ENCODE results near the gene TRMT112.
A peak's percentile ranks its signal among the peaks of the same experiment; 100 is the strongest.

The TRMT112 gene

DNA sequence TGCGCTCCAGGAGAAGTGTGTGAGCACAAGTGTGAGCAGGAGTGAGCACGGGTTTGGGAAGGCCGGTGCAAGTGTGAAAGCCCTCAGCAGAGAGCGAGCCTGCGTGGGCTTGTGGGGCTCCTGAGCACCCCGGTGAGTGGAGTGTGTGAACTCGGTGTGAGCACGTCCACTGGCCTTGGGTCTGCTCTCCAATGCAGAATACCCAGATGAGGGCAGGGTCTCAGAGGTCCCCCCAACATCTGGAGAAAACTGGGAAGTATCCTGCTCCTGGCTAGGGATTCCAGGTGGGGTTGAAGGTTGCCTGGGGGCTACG, 10.8 kb downstream of the TRMT112 start:
- no peak for DNase-seq

- DNase-seq, result peak; percentile 55 to 61
Measured at GRCh38 chr11:64305691-64306562, 11.4 kb downstream of the TRMT112 start.

- peak; percentile 99 for DNase-seq
Measured at GRCh38 chr11:64305075-64305690, 12.2 kb downstream of the TRMT112 start, which contains the start of gene ESRRA. ESRRA (plus strand) TSS chr11:64305524; CDS start chr11:64307180, 1,656 bp downstream.

DNA sequence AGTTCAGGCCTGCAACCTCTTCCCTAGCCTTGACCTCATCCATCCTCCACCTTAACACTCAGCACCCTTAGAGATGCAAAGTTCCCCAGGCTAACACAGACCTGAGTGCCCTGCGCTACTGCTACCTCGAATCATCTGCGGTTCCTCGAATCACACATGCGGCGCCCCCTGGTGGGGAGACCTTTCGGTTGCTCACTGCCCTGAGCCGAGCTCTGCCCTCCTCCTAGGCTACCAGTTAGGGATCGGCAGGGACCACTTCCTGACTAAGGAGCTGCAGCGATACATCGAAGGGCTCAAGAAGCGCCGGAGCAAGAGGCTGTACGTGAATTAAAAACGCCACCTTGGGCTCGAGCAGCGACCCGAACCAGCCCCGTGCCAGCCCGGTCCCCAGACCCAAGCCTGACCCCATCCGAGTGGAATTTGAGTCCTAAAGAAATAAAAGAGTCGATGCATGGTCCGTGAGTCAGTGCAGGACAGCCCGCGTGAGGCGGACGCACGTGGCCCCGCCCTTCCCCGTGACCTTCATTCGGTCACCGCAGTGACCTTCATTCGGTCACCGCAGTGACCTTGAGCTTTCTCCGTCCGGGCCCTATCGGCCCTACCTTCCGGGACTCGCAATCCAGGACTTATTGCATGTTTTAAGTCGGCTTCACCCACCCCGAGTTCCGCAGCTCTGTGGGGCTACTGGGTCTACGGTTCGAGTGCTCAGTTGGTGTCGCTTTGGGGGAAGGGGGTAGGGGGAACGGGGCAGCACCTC, 12.9 kb downstream of the TRMT112 start:
- DNase-seq, result peak; percentile 77 to 89

DNA sequence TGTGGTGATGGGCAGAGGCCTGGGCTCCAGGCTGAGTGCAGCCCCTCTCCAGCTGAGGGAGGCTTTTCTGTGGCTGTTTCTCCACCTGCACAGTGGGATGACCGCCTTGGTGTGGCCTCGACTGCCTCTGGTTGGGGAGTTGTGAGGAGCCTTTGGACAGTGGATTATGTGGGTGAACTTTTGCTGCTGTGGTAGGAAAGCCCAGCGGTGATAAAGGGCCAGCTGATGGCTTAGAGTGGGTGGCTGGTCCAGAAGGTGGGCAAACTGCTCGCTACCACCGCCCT, 13.4 kb downstream of the TRMT112 start:
- DNase-seq, result no peak

DNA sequence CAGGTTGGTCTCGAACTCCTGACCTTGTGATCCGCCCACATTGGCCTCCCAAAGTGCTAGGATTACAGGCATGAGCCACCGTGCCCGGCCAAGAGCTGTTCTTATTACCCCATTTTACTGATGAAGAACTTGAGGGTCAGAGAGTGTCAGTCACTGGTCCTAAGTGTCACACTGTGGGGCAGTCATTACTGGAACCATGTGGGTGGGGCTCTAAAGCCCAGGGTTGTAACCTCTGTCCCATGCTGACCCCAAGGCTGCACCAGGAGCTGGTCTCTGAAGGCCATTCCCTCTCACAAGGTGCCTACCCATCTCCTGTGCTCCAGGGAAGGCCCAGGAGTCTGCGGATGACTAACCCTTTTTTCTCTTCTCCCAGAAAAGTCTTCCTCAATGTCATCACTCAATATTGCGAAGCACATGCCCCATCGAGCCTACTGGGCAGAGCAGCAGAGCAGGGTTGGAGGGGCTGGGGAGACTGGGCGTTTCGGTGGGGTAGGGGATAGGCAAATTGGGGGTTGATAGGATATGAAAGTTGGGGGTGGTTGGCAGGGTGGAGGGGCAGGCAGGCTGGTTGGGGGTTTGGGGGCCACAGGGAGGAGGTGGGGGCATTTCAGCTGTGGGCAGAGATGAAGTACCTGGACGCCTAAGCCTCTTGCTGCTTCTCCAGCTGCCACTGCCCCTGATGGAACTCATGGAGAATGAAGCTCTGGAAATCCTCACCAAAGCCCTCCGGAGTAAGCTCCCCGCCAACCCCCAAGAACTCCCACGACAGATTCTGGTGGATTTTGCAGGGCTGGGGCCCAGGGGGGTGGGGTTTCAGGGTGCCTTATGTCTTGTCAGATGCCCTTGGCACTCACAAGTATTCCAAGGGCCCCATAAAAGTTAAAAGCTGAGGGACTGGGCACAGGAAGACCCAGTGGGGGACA, 14.0 kb downstream of the TRMT112 start:
- no peak for DNase-seq

DNA sequence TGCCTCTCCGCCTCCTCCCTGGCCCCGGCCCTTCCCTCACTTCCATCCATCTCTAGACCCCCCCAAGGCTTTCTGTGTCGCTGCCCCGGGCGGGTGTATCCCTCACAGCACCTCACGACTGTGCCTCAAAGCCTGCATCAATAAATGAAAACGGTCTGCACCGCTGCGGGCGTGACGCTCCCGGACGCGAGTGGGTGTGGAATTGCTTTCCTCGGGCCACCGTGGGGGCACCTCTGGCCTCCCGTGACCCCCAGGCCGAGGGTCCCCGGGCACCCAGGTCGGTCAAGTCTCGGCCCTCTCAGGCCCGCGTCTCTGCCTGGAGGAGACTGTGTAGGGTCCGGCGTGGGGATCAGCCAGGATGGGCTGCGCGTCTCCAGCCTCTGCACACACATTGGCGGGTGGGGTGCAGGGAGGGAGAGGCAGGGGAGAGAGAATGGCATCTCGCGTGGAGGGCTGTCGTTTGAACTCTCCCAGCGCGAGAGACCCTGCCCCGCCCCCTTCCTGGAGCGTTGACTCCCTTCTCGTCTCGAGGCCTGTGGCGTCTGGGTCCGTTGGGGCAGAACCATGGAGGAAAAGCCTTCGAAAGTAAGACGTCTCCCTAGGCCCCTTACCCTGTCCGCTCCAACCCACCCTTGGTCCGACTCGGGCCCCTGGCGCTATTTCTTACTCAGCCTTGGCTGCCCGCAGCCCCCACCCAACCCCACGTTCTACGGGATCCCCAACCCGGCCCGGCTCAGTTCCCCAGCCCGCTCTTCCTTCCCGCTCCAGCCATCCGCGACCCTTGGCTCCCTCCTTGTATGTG, 17.3 kb downstream of the TRMT112 start, which contains the start of gene CATSPERZ:
Gene CATSPERZ (plus strand): TSS at position 512 of the 802 bp plus-strand sequence. CDS start 53 bp downstream, at position 565.
- DNase-seq, result no peak

- DNase-seq, result no peak
Measured at GRCh38 chr11:64298966-64299846, 18.2 kb downstream of the TRMT112 start.

GRCh38 chr11:64297699-64298358, 19.5 kb downstream of the TRMT112 start:
- no peak for DNase-seq

DNA sequence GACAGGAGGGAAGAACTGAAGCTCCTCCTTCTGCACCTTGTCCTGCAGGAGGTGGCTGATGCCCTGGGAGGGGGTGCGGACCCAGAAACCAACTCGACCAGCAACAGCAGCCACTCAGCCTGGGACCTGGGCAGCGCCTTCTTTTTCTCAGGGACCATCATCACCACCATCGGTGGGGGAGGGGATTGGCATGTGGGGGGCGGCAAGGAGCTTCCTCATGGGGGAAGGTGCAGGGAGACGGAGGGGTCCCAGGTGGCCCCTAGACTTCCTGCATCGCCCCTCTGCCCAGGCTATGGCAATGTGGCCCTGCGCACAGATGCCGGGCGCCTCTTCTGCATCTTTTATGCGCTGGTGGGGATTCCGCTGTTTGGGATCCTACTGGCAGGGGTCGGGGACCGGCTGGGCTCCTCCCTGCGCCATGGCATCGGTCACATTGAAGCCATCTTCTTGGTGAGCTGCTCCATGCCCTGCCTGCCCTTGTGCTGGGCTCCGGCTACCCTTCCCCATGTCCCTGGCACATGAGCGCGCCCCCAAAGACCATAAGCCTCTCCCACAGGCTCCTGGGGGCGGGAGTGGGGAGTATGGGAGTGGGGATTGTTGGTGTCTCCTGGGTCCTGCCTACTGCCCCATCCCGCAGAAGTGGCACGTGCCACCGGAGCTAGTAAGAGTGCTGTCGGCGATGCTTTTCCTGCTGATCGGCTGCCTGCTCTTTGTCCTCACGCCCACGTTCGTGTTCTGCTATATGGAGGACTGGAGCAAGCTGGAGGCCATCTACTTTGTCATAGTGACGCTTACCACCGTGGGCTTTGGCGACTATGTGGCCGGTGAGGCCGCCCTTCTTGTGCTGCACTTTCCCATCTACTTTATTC, 20.3 kb downstream of the TRMT112 start:
- no peak for DNase-seq

- DNase-seq, result no peak
Measured at GRCh38 chr11:64296236-64296635, 21.1 kb downstream of the TRMT112 start.

GRCh38 chr11:64295760-64296159, 21.6 kb downstream of the TRMT112 start:
- no peak for DNase-seq

DNA sequence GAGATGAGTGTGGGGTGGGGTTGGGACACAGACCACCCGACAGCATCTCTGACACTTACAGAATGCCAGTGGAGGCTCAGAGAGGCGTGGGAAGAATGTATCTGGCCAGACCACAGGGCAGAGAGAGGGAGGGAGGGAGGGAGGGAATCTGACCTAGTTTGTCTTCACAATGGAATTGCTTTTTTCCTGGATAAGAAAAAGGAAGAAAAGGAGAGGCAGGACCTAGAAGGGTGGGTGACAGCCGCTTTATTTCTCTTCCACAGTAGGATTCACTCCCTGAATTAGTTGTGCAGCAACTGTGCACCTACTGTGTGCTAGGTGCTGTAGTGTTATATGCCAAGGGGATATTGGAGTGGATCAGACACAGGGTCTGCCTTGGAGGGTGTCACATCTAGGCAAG, 22.6 kb downstream of the TRMT112 start:
- no peak for DNase-seq

DNA sequence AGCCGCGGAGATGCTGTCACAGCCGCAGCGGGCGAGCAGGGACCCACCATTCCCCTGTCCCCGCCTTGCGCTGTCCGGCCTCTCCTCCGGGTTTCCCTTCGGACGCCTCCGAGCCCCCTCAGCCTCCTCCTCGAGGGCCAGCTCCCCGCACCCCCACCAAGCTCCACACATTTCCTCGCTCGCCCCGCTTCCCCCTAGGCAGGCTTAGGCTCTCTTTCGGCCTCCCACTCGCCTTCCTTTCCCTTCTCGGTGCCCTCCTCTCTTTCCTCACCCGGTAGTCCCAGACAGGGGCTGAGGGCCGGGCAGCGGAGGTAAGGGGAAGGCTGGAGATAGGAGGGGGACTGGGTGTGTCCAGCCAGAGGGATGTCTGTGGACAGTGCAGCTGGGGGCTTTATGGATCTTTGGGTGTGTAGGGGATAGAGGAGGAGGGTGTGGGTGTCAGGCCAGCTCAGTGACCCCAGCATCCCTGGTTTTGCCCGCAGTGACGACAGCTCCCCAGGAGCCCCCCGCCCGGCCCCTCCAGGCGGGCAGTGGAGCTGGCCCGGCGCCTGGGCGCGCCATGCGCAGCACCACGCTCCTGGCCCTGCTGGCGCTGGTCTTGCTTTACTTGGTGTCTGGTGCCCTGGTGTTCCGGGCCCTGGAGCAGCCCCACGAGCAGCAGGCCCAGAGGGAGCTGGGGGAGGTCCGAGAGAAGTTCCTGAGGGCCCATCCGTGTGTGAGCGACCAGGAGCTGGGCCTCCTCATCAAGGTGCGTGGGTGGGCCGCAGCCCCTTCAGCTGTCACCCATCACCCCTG, 24.7 kb downstream of the TRMT112 start:
- no peak for DNase-seq

GRCh38 chr11:64291752-64292459, 25.5 kb downstream of the TRMT112 start:
- no peak for DNase-seq

DNA sequence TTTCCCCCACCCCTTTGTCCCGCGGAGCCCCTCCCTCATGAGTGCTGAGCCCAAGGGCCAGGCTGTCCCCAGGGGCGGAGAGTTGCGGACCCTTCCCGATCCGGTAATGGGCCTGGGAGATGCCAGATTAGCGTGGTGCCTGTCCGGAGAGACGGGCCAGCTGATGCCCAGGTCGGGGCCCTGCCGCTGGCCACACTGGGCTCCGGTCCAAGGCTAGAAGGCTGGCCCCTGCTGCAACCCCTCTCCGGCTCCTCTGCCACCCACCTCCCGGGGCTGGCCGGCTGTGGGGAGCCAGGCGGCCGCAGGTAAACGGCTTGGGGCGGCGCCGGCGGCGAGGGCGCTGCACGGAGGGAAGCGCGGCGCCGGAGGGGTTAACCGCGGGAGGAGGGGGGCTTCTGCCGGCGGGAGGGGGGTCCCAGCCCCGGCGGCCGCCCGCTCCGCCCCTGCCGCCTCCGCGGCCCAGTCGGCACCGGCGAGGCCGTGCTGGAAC, 26.1 kb downstream of the TRMT112 start, which contains the start of gene KCNK4:
Gene KCNK4 (plus strand): TSS at position 41 of the 490 bp plus-strand sequence. CDS start 1,717 bp downstream, outside the sequence.
- DNase-seq, result no peak

Data from AML-193 (cell line).